ENCODE results near the gene FAM13C. TPM values are rescaled to one million over a fixed set of nuclear protein-coding genes. Genes with fewer than 3 reads are reported as not detected.

The FAM13C gene
- total RNA-seq, 1 experiment from 2014 or later: 0.07 TPM

DNA sequence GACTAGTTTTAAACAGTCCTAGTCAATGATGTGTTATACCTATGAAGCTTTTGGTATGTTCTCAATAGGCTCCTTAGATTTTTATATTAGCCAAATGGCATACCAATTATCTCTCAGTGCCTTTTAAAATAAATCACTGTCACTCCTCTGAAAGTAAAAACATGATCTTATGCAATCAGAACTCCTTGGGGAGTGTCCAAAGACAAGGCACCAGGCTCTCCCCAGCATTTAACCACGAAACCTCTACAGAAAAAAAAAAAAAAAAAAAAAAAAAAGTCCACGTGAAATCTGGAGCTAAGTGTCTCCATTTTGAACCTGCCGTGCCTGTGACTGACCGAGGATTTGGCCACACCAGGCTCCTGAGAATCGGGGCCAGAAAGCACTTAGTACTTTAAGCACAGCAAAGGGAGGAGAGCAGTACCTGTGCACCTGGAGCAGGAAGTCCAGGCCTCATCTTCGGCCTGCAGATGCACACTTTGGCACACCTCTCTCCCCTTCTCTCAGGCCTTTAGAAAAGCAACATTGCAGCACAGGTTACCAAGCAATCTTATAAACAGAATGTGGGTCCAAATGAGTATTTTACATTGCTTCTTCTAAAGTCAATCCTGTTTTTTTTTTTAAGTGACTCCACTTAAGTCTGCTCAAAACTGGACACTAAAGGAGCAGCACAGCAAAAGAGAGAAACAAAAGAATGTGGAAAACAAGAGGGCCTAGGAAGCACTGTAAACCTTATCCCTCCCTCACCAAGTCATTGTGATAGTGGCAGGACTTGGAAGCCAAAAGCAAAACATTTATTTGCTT lies 1.5 kb downstream of the FAM13C start:
- no peaks in the 10 kb centered on the region for H3K9me3 ChIP-seq (ENCODE audit: low read length)
- peaks cover 34% of the 10 kb centered on the region for H3K27me3 ChIP-seq (ENCODE audit: low read length)
- intact Hi-C loops (cut with micrococcal nuclease): loop anchor here (5.0 kb wide), 1 partner anchor 119 kb away; no protein-coding TSS in a partner anchor
- H3K27ac ChIP-seq (ENCODE audit: low read length): no peak overlapping the region
- ChIA-PET POLR2A (ENCODE audit: unreplicated experiment) (no interaction called here), CTCF (no interaction called here)
- no peaks in the 10 kb centered on the region for H3F3A ChIP-seq (ENCODE audit: low read length, unreplicated experiment)
- H3K9me2 ChIP-seq (replicated peaks; ENCODE audit: low read length): no peaks in the 10 kb centered on the region
- no TSS peak for BruUV-seq (replicated peaks)
- no peak for DNase-seq
- H3K4me1 ChIP-seq (ENCODE audit: insufficient read depth, low read length): peaks cover 11% of the 10 kb centered on the region
- ATAC-seq: no peak
- H4K20me1 ChIP-seq (ENCODE audit: low read length): no peaks in the 10 kb centered on the region
- no peaks in the 10 kb centered on the region for H3K36me3 ChIP-seq (ENCODE audit: low read depth, low read length)
- no peak overlapping the region for H3K4me3 ChIP-seq (ENCODE audit: low read length)
- TF ChIP-seq EZH2phosphoT487 (IDR thresholded peaks at IDR 0.05; ENCODE audit: borderline replicate concordance, low read length): no peak
- TF ChIP-seq, protein P1, sequence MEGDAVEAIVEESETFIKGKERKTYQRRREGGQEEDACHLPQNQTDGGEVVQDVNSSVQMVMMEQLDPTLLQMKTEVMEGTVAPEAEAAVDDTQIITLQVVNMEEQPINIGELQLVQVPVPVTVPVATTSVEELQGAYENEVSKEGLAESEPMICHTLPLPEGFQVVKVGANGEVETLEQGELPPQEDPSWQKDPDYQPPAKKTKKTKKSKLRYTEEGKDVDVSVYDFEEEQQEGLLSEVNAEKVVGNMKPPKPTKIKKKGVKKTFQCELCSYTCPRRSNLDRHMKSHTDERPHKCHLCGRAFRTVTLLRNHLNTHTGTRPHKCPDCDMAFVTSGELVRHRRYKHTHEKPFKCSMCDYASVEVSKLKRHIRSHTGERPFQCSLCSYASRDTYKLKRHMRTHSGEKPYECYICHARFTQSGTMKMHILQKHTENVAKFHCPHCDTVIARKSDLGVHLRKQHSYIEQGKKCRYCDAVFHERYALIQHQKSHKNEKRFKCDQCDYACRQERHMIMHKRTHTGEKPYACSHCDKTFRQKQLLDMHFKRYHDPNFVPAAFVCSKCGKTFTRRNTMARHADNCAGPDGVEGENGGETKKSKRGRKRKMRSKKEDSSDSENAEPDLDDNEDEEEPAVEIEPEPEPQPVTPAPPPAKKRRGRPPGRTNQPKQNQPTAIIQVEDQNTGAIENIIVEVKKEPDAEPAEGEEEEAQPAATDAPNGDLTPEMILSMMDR (conservative IDR thresholded peaks at IDR 0.05; ENCODE audit: low read depth, low read length): no peak
- TF ChIP-seq EZH2 (IDR thresholded peaks at IDR 0.05; ENCODE audit: low read length, unreplicated experiment): no peak
- no peak overlapping the region for H3K4me2 ChIP-seq (ENCODE audit: low read length)
- H2AFZ ChIP-seq (ENCODE audit: low read length): no peak overlapping the region
- no peaks in the 10 kb centered on the region for H3K79me2 ChIP-seq (ENCODE audit: low read length)
- H3K9ac ChIP-seq (ENCODE audit: low read length): no peak overlapping the region

DNA sequence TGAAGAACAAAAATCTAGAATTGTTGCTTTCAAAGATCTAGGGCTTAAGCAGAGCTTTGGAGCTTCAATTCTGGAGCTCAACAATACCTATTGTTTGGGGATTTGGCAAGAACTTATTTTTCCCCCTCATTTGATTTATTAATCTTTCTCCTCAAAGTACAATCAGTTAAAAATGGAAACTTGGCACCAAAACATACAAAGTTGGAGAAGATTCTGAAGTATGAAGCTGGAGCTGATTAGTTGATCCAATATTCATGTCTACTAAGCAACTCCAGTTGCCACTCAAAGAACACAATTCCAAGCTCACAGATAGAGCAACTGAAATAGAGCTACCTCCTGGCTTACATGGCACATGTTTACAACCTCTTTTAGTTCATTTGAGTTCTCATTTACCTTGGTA lies 3.8 kb downstream of the FAM13C start:
- Histone ChIP-seq H3K4me2 (ENCODE audit: low read length) (no peak overlapping the region), H3K9ac (ENCODE audit: low read length) (no peak overlapping the region), H3K27ac (ENCODE audit: low read length) (no peak overlapping the region), H4K20me1 (ENCODE audit: low read length) (no peaks in the 10 kb centered on the region), H3K27me3 (ENCODE audit: low read length) (peaks cover 21% of the 10 kb centered on the region), H3K9me3 (ENCODE audit: low read length) (no peaks in the 10 kb centered on the region), H3K4me1 (ENCODE audit: insufficient read depth, low read length) (peaks cover 11% of the 10 kb centered on the region), H3K9me2 (replicated peaks; ENCODE audit: low read length) (no peaks in the 10 kb centered on the region), H3K36me3 (ENCODE audit: low read depth, low read length) (no peaks in the 10 kb centered on the region), H2AFZ (ENCODE audit: low read length) (no peak overlapping the region), H3K4me3 (ENCODE audit: low read length) (no peak overlapping the region), H3F3A (ENCODE audit: low read length, unreplicated experiment) (no peaks in the 10 kb centered on the region), H3K79me2 (ENCODE audit: low read length) (no peaks in the 10 kb centered on the region)
- POLR2A ChIA-PET (ENCODE audit: unreplicated experiment): no interaction called here
- BruUV-seq (replicated peaks): no TSS peak
- CTCF ChIA-PET: no interaction called here
- no peak for ATAC-seq
- DNase-seq: no peak
- TF ChIP-seq, protein P1 (conservative IDR thresholded peaks at IDR 0.05; ENCODE audit: low read depth, low read length): no peak
- TF ChIP-seq EZH2 (IDR thresholded peaks at IDR 0.05; ENCODE audit: low read length, unreplicated experiment): no peak
- no peak for TF ChIP-seq EZH2phosphoT487 (IDR thresholded peaks at IDR 0.05; ENCODE audit: borderline replicate concordance, low read length)
- intact Hi-C loops (cut with micrococcal nuclease): no loop called here

DNA sequence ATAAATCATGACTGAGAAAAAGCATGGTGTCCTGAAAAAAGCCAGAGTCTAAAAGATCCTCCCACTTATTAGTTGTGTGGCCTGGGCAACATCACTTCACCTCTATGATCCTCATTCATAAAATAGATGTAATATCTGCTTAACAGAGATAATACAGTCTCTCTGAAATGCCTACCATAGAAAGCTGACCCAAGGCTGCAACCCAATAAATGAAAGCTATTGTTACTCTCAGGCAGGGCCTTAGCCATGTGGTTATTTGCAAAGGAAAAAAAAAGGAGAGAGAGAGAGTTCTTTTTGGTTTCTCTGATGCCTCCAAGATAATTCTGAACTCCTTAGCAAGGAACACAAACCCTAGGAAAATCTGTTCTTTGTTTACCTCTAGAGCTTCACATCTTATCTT lies 7.9 kb downstream of the FAM13C start:
- Histone ChIP-seq H3K4me2 (ENCODE audit: low read length) (no peak overlapping the region), H3K9ac (ENCODE audit: low read length) (no peak overlapping the region), H4K20me1 (ENCODE audit: low read length) (no peaks in the 10 kb centered on the region), H3K4me1 (ENCODE audit: insufficient read depth, low read length) (no peaks in the 10 kb centered on the region), H3K9me3 (ENCODE audit: low read length) (no peaks in the 10 kb centered on the region), H3K27ac (ENCODE audit: low read length) (no peak overlapping the region), H3K4me3 (ENCODE audit: low read length) (no peak overlapping the region), H3K36me3 (ENCODE audit: low read depth, low read length) (no peaks in the 10 kb centered on the region), H3K27me3 (ENCODE audit: low read length) (peaks cover 27% of the 10 kb centered on the region; the same call in 1 of the 2 replicates), H2AFZ (ENCODE audit: low read length) (no peak overlapping the region), H3F3A (ENCODE audit: low read length, unreplicated experiment) (no peaks in the 10 kb centered on the region), H3K9me2 (replicated peaks; ENCODE audit: low read length) (no peaks in the 10 kb centered on the region), H3K79me2 (ENCODE audit: low read length) (no peaks in the 10 kb centered on the region)
- ATAC-seq: no peak
- CTCF ChIA-PET: no interaction called here
- POLR2A ChIA-PET (ENCODE audit: unreplicated experiment): no interaction called here
- BruUV-seq (replicated peaks): no TSS peak
- intact Hi-C loops (cut with micrococcal nuclease): no loop called here
- TF ChIP-seq EZH2 (IDR thresholded peaks at IDR 0.05; ENCODE audit: low read length, unreplicated experiment): no peak
- DNase-seq: no peak

All from PC-3 (cell line).